Activated T-cell treated with anti-CD3 and anti-CD28 coated beads for 48 hours (primary cell): Measurements from ENCODE around the gene FGD2.
A peak's percentile ranks its signal among the peaks of the same experiment; 100 is the strongest.
"Not testable (repeated sequence)": the region's sequence is repeated elsewhere in the genome, so short reads cannot be mapped to it uniquely, and the experiment has no call there.

ENCODE experiments used
- DNase-seq: peaks from one replicate; pipeline ENCODE4 v3.0.0-alpha.2; 2020; ENCODE audit warnings: low read depth

The FGD2 gene

GRCh38 chr6:36971921-36972673, 33.4 kb upstream of the FGD2 start:
- DNase-seq: no peak

DNA sequence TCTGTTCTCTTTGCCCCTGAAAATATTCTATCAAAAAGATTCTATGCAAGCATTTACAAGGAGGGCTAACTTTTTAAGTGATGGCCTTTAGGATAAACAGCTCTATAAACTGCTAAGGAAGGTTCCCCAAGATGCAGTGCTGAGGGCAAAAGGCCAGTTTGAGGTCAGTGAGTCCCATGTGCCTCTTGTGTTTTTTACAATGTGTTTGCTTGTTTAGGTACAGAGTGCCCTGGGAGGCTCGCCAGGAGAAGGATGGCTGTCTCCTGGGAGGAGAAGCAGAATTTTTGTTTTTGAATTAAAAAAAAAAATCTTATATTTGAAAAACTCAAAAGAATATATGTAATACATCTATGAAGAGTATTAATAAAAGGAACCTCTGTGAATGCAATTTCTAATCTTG, 32.3 kb upstream of the FGD2 start:
- DNase-seq: no peak

DNA sequence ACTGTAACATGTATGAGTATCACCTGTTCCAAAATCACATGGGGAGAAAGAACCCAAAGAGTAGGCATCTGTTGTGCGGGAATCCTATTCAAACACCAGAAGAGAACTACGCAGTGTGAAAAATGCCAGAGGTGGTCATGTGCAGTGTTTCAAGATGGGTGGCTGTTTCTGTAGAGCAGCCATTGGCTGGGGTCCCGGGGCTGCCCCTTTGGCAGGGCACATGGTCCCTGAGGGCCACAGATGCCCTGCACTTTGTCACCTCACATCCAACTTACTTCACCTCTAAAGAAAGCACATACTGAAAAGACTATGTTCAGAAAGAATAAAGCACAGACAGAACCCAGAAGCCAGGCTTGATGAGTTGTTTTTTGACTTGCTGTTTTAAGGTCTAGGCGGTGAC, 31.8 kb upstream of the FGD2 start:
- no peak for DNase-seq

GRCh38 chr6:36975231-36976006, 30.0 kb upstream of the FGD2 start:
- no peak for DNase-seq

DNA sequence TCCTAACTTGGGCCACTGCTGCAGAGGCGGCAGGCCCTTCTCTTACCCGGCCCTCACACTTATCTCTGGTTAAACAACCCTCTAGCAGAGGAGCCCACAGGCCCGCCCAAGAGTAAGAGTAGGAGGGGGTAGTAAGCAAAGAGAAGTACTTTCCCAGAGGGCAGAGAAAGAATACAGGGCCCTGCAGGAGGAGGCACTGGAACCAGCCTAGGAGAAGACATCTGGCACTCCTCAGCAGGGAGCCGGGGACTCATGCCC, 29.5 kb upstream of the FGD2 start:
- no peak for DNase-seq

DNA sequence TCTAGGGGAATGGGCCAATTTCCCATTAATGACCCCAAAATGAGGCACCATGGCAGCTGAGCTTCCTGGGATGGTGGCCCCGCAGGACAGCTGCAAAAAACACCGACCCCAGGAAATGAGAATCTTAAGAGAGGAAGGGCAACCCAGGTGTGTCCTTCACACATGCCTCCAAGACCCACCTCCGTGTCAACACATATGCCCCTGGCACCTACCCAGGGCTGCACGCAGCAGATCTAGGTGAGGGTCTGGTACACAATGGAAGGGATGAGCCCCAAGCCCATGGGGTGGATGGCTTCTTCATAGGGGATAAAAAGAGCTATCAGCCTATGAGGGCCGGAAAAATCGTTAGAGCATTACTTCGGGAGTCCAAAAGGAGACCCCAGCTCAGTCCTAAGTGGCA, 28.9 kb upstream of the FGD2 start:
- no peak for DNase-seq

DNA sequence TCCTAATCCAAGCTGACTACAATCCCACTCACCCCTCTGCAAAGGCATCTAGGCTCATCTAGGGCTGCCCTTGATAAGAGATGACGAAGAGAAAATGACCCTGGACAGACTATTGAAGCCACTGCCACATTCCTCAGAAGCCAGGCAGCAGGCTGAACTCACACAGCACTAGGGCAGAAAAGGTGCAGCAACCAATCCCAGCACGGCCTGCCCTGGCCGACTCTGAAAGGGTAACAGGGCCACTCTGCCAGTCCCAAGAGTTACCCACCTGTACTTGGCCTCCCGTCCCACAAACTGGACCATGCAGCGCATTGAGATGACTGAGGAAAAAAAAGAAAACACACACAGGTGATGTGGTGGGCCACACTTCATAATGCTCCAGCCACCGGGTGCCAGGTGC, 28.5 kb upstream of the FGD2 start:
- no peak for DNase-seq

GRCh38 chr6:36977470-36977941, 27.9 kb upstream of the FGD2 start:
- DNase-seq: no peak

GRCh38 chr6:36978421-36979346, 26.8 kb upstream of the FGD2 start:
- DNase-seq: no peak

DNA sequence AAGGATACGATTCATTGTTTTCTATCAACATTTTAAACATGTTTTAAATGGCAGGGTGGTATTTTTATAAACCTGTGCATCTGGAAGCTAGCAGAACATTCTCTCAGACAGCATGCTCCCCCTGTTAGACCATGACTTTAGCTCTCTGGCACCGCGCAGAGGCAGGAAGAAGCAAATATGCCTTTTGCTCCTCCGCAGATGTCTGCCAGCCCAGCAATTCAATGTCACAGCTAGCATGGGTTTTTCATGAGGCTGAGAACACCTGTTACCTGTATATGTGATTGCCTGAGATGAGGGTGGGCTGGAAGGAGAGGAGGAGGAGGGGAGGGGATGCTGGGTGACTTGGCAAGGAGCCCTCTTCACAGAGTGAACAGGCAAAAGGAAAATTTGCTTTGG, 26.1 kb upstream of the FGD2 start:
- DNase-seq: no peak

DNA sequence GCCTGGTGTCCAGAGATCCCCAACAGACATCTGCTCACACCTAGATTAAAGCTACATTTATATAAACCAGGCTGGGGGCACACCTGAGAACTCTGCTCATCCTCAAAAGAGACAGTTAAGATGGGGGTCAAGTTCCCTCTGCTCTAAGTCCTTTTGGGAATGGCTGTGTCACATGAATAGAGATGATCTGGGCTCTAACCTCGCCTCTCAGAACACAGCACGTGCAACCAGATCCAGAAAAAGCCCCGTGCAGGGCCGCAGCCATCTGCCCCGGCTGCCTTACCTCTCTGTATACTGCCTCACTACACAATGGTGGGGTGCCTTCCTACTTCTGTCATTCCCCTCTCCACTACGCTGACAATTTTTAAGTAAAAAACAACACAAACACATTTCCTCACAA, 25.3 kb upstream of the FGD2 start:
- no peak for DNase-seq

- DNase-seq: no peak
Observed at GRCh38 chr6:36980876-36981619, 24.4 kb upstream of the FGD2 start.

DNA sequence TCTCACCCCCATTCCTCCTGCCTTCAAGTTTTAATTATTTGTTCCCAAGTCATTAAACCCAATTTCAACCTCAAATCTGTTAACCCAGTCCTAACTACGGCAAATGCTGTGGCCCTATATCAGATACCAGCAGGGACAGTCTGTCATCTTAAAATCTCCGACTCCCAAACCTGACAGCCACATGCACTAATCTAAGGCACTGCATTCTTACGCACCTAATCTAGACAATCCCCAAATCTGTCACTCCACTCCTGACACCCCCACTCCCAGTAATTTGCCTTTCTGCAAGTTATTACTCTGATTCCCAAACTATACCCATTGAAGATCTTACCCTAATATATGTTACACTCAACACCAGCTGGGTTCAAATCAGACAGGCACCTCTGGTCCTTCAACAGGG, 21.9 kb upstream of the FGD2 start:
- no peak for DNase-seq

- DNase-seq: peak; percentile 57
Observed at GRCh38 chr6:36984581-36985416, 20.7 kb upstream of the FGD2 start.

- no peak for DNase-seq
Observed at GRCh38 chr6:36985417-36985807, 20.0 kb upstream of the FGD2 start.

- DNase-seq: peak; percentile 89
Observed at GRCh38 chr6:36985808-36986703, 19.4 kb upstream of the FGD2 start, which contains the start of gene MTCH1. TSS of gene MTCH1 (minus strand) at chr6:36986196. CDS start at chr6:36986173, 23 bp downstream.

- DNase-seq: no peak
Observed at GRCh38 chr6:36986704-36987047, 18.8 kb upstream of the FGD2 start.

DNA sequence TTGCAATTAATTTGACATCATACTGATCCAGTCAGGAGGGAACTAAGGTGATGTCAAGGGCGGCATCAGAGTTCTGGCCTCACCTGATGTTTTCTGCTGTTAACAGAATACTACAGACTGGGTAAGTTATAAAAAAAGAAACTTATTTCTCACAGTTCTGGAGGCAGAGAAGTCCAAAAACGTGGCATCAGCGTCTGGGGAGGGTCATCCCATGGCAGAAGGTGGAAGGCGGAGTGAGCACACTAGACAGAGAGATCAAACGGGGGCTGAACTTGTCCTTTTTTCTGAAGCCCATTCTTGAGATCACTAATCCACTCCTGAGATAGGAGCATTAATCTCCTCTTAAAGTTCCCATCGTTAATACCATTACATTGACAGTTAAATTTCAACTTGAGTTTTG, 16.2 kb upstream of the FGD2 start:
- no peak for DNase-seq

GRCh38 chr6:36990401-36990800, 15.1 kb upstream of the FGD2 start:
- DNase-seq: not testable (repeated sequence)
